ENCODE results near the gene OR52N5. TPM values are rescaled to one million over a fixed set of nuclear protein-coding genes. Genes with fewer than 3 reads are reported as not detected.

Gene OR52N5
- total RNA-seq: not detected

- no peaks in the 10 kb centered on the region for H3K36me3 Mint-ChIP-seq
- ATAC-seq (ENCODE audit: low read depth) (no peak), DNase-seq (no peak)
- H3K9me3 Mint-ChIP-seq: no peaks in the 10 kb centered on the region
- H3K27me3 Mint-ChIP-seq: peaks cover 22% of the 10 kb centered on the region
- H3K27ac Mint-ChIP-seq: no peak within 1 kb of the TSS
- no peak within 1 kb of the TSS for H3K4me3 Mint-ChIP-seq
- POLR2A ChIA-PET: no interaction called here
- peaks cover 2% of the 10 kb centered on the region for H3K4me1 Mint-ChIP-seq
Measured at GRCh38 chr11:5783255-5783654, at the start of gene OR52N5. TSS of gene OR52N5 (minus strand) at chr11:5783355. CDS start at chr11:5778634, 4,721 bp downstream.

DNA sequence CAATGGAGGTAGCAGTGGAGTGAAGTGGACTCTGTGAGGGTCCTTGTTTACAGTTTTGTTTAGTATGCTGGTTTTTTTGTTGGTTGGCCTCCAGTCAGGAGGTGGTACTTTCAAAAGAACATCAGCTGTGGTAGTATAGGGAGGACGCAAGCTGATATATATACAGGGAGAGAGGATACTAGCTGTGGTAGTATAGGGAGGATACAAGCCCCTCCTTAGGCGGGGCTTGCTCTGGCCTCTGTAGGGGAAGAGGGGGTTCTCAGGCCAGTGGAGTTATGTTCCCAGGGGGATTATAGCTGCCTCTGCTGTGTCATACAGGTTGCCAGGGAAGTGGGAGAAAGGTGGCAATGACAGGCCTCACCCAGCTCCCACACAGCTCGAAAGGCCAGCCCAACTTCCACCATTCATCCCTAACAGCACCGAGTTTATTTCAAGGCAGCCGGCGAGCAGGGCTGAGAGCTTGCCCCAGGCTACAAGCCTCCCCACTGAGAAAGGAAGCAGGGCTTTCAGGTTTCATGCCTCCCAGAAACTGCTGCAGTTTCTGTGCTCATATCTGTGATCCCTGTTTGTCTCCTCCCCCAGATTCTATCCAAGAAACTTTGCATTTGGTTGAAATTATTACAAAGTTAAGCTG lies 48.2 kb upstream of the OR52N5 start:
- POLR2A ChIA-PET: no interaction called here
- no peak overlapping the region for H3K27ac Mint-ChIP-seq
- H3K9me3 Mint-ChIP-seq: no peaks in the 10 kb centered on the region

GRCh38 chr11:5818245-5818886 lies 35.2 kb upstream of the OR52N5 start:
- H3K4me3 Mint-ChIP-seq: peak overlapping the region; percentile 77
- H3K27me3 Mint-ChIP-seq: no peaks in the 10 kb centered on the region
- peak overlapping the region; percentile 67 for H3K27ac Mint-ChIP-seq
- DNase-seq: no peak
- no peaks in the 10 kb centered on the region for H3K9me3 Mint-ChIP-seq
- peak; percentile 63 for ATAC-seq (ENCODE audit: low read depth)
- peaks cover 11% of the 10 kb centered on the region for H3K4me1 Mint-ChIP-seq
- POLR2A ChIA-PET: no interaction called here
- no peaks in the 10 kb centered on the region for H3K36me3 Mint-ChIP-seq

More for the DNA sequence above, 48.2 kb upstream of the OR52N5 start:
- no peak for DNase-seq
- no peak for ATAC-seq (ENCODE audit: low read depth)
- H3K4me3 Mint-ChIP-seq: no peak overlapping the region
- H3K36me3 Mint-ChIP-seq: no peaks in the 10 kb centered on the region
- peaks cover 9% of the 10 kb centered on the region for H3K27me3 Mint-ChIP-seq
- H3K4me1 Mint-ChIP-seq: no peaks in the 10 kb centered on the region

GRCh38 chr11:5815534-5815933 lies 32.4 kb upstream of the OR52N5 start:
- H3K4me1 Mint-ChIP-seq: peaks cover 11% of the 10 kb centered on the region
- no peaks in the 10 kb centered on the region for H3K36me3 Mint-ChIP-seq
- ATAC-seq (ENCODE audit: low read depth) (no peak), DNase-seq (no peak)
- H3K27ac Mint-ChIP-seq: no peak overlapping the region
- H3K4me3 Mint-ChIP-seq: no peak overlapping the region
- H3K27me3 Mint-ChIP-seq: peaks cover 6% of the 10 kb centered on the region
- no peaks in the 10 kb centered on the region for H3K9me3 Mint-ChIP-seq
- POLR2A ChIA-PET: no interaction called here

DNA sequence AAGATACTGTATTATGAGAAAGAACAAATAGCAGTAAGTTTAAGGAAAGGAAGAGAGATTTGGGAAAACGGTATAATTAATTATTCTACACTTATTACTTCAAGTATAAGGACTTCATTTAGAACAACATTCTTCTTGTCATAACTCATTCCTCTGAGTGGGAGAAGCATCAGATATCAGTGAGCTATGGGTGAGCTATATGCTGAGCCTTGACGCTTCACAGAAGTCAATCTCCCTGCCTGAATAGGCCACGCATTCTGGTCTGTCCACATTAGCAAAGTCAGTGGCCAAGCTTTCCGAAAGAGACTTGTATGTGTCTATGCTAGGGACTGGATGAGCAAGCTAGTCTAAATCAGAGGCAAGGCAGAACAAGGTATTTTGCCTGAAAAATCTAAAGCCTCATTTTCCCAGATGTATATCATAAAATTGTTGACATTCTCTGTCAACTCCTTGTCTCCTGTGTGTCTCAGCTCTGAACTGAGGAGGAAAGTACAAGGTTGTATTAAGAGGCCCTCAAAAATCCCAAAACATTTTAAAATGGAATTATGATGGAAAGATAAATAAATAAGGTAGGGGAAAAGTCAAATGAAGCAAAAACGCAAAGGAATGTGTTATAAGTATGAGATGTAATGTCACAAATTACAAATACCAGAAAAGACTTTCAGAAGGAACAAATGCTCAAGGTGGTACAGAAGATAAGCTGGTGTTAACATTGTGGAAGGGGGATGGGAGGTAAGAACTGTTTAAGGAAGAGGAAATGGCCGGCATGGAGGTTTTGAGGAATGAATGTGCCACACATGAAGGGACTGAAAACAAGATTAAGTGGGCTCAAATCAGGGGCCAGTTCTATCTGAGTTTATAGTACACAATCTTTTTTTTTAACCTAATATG lies 27.0 kb upstream of the OR52N5 start:
- DNase-seq (no peak), ATAC-seq (ENCODE audit: low read depth) (no peak)
- no peak overlapping the region for H3K4me3 Mint-ChIP-seq
- no peaks in the 10 kb centered on the region for H3K36me3 Mint-ChIP-seq
- POLR2A ChIA-PET: interaction anchor here (0.6 to 1.1 kb wide), 2 partner anchors 120 to 234 kb away, joined by 3 read pairs; no protein-coding TSS in a partner anchor
- no peaks in the 10 kb centered on the region for H3K9me3 Mint-ChIP-seq
- H3K27ac Mint-ChIP-seq: no peak overlapping the region
- H3K27me3 Mint-ChIP-seq: peaks cover 18% of the 10 kb centered on the region
- peaks cover 16% of the 10 kb centered on the region for H3K4me1 Mint-ChIP-seq

DNA sequence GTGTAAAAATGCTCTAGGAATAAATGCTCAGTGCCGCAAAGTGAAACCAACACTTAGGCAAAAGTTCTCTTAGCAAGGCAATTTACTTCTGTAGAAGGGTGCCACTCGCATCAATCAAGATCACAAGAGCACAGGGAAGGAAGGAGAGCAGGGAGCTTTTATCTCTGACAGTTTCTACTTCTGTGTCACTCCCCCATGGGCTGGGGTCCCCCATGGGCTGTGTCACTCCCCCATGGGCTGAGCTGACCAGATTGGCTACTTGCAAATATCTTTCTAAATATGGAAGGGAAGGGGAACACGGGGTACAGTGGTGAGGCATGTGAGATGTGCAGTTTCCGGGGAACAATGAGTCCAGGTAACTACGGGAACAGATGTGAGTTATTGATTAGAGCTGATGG lies 26.0 kb upstream of the OR52N5 start:
- no peaks in the 10 kb centered on the region for H3K9me3 Mint-ChIP-seq
- H3K27me3 Mint-ChIP-seq: peaks cover 18% of the 10 kb centered on the region
- peak; percentile 35 for ATAC-seq (ENCODE audit: low read depth)
- no peaks in the 10 kb centered on the region for H3K36me3 Mint-ChIP-seq
- DNase-seq: no peak
- POLR2A ChIA-PET: interaction anchor here (1.1 kb wide), 1 partner anchor 119 kb away, joined by 3 read pairs; no protein-coding TSS in a partner anchor
- peak overlapping the region; percentile 88 for H3K4me3 Mint-ChIP-seq
- peak overlapping the region; percentile 22 for H3K27ac Mint-ChIP-seq
- H3K4me1 Mint-ChIP-seq: peaks cover 13% of the 10 kb centered on the region

DNA sequence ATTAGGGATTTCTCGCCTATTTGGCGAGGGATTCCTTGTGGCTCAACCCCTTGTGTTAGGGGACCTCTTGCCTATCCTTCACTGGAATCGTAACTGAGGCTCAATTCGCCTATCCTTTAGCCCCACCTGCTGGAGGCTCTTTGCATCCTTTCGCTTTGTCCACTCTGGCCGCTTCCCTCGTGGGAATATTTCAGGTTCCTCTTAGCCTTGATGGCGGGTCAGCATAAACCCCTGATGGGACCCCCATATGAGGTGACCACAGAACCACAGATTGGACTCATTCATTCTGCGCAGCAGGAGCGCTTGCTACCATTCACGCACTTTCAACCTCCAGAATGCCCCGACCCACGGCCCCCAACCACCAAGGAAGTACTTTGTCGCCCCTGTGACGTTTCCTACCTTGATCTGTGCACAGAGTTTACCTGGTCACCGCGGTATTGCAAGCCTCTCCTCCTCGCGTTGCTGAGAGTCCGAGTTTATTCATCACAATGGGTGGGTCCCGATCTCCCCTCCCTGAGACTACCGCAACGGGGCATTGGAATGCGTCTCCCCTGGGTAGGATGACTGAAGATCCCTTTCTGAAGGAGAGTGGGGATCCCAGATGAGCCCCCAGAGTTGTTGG lies 25.5 kb upstream of the OR52N5 start, which contains the start of gene OR52N2:
TSS of gene OR52N2 (plus strand) at position 425 of the 622 bp plus-strand sequence. CDS start 11,412 bp downstream, outside the sequence.
- peak; percentile 85 for ATAC-seq (ENCODE audit: low read depth)
- peaks cover 18% of the 10 kb centered on the region for H3K27me3 Mint-ChIP-seq
- no peaks in the 10 kb centered on the region for H3K36me3 Mint-ChIP-seq
- POLR2A ChIA-PET: interaction anchor here (1.1 kb wide), 1 partner anchor 118 kb away, joined by 3 read pairs; no protein-coding TSS in a partner anchor
- H3K4me1 Mint-ChIP-seq: peaks cover 13% of the 10 kb centered on the region
- H3K4me3 Mint-ChIP-seq: peak within 1 kb of the TSS; percentile 88
- H3K9me3 Mint-ChIP-seq: no peaks in the 10 kb centered on the region
- DNase-seq: peak; percentile 67
- peak within 1 kb of the TSS; percentile 22 for H3K27ac Mint-ChIP-seq

GRCh38 chr11:5807580-5807979 lies 24.4 kb upstream of the OR52N5 start:
- Mint-ChIP-seq H3K4me3 (no peak overlapping the region), H3K27me3 (peaks cover 26% of the 10 kb centered on the region), H3K9me3 (no peaks in the 10 kb centered on the region), H3K36me3 (no peaks in the 10 kb centered on the region), H3K27ac (no peak overlapping the region), H3K4me1 (peaks cover 13% of the 10 kb centered on the region)
- ATAC-seq (ENCODE audit: low read depth) (no peak), DNase-seq (no peak)
- POLR2A ChIA-PET: interaction anchor here (0.7 kb wide), 1 partner anchor 123 kb away, joined by 3 read pairs; the partner anchor contains the start of gene TRIM5

GRCh38 chr11:5803982-5804381 lies 20.8 kb upstream of the OR52N5 start:
- H3K27me3 Mint-ChIP-seq: peaks cover 15% of the 10 kb centered on the region
- H3K4me3 Mint-ChIP-seq: no peak overlapping the region
- H3K4me1 Mint-ChIP-seq: peaks cover 5% of the 10 kb centered on the region
- DNase-seq: no peak
- H3K27ac Mint-ChIP-seq: no peak overlapping the region
- no peaks in the 10 kb centered on the region for H3K9me3 Mint-ChIP-seq
- no peak for ATAC-seq (ENCODE audit: low read depth)
- no peaks in the 10 kb centered on the region for H3K36me3 Mint-ChIP-seq
- POLR2A ChIA-PET: no interaction called here

DNA sequence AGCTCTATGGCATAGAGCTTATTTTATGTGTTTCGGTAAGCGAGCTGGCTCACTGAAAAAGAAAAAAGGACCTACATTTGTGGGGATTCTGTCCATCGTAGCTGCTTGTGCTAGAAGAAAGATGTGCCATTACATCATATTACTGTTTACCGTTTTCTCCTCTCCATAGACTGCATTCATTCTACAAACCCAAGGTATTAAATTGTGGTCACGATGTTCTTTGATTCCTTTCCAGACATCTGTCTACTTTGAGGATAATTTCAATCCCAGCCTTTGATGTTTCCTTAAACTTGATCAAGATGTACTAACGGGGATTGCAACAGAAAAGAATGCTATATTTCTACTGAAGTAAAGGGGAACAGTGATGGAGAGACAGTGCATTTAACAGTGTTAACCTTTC lies 13.4 kb upstream of the OR52N5 start:
- ATAC-seq (ENCODE audit: low read depth) (no peak), DNase-seq (no peak)
- Mint-ChIP-seq H3K36me3 (no peaks in the 10 kb centered on the region), H3K9me3 (no peaks in the 10 kb centered on the region), H3K27ac (no peak overlapping the region), H3K27me3 (peaks cover 5% of the 10 kb centered on the region), H3K4me1 (no peaks in the 10 kb centered on the region), H3K4me3 (no peak overlapping the region)
- POLR2A ChIA-PET: no interaction called here

- Mint-ChIP-seq H3K9me3 (no peaks in the 10 kb centered on the region), H3K4me1 (no peaks in the 10 kb centered on the region), H3K4me3 (no peak within 1 kb of the TSS), H3K27ac (no peak within 1 kb of the TSS), H3K27me3 (peaks cover 8% of the 10 kb centered on the region), H3K36me3 (no peaks in the 10 kb centered on the region)
- POLR2A ChIA-PET: no interaction called here
- DNase-seq (no peak), ATAC-seq (ENCODE audit: low read depth) (no peak)
Measured at GRCh38 chr11:5791165-5791564, 8.0 kb upstream of the OR52N5 start, which contains the start of gene OR52N1. TSS of gene OR52N1 (minus strand) at chr11:5791265. CDS start at chr11:5788816, 2,449 bp downstream.

GRCh38 chr11:5767056-5767455 lies 16.1 kb downstream of the OR52N5 start:
- DNase-seq (no peak), ATAC-seq (ENCODE audit: low read depth) (no peak)
- no peaks in the 10 kb centered on the region for H3K9me3 Mint-ChIP-seq
- peaks cover under 1% of the 10 kb centered on the region for H3K27me3 Mint-ChIP-seq
- POLR2A ChIA-PET: no interaction called here
- no peak overlapping the region for H3K27ac Mint-ChIP-seq
- no peaks in the 10 kb centered on the region for H3K4me1 Mint-ChIP-seq
- H3K36me3 Mint-ChIP-seq: no peaks in the 10 kb centered on the region
- H3K4me3 Mint-ChIP-seq: no peak overlapping the region

DNA sequence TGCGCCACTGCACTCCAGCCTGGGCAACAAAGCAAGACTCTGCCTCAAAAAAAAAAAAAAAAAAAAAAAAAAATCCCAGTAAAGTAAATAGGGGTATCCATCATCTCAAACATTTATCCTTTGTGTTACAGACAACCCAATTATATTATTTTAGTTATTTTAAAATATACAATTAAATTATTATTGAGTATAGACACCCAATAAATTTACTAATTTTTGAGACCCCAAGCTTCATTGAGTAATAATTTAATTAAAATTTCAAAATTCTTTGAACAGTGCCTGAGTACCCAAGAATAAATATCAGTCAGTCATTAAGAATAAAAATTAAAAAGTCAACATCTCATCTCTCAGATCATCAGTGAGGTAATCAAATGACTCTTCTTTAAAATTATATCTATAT lies 29.2 kb downstream of the OR52N5 start, which contains the start of gene OR52N4:
TSS of gene OR52N4 (plus strand) at position 301 of the 400 bp plus-strand sequence. CDS start 498 bp downstream, outside the sequence.
- ATAC-seq (ENCODE audit: low read depth) (no peak), DNase-seq (no peak)
- H3K27me3 Mint-ChIP-seq: peaks cover 4% of the 10 kb centered on the region
- POLR2A ChIA-PET: no interaction called here
- no peaks in the 10 kb centered on the region for H3K9me3 Mint-ChIP-seq
- H3K4me1 Mint-ChIP-seq: no peaks in the 10 kb centered on the region
- no peak within 1 kb of the TSS for H3K4me3 Mint-ChIP-seq
- no peak within 1 kb of the TSS for H3K27ac Mint-ChIP-seq
- no peaks in the 10 kb centered on the region for H3K36me3 Mint-ChIP-seq

Data from activated naive CD8-positive, alpha-beta T cell treated with anti-CD3 and anti-CD28 coated beads, Interleukin-2, amount 10 ng/mL, durations not matched to agents 7 days and 5 days (primary cell).